H1 (cell line): ENCODE data around the gene RNF182.

Experiments used
- CHD2 ChIP-seq: IDR thresholded peaks from 2 replicates; pipeline ENCODE4 v1.6.1; 2012; ENCODE audit warnings: low read length, improper control_type of control experiment
- NRF1 ChIP-seq: IDR thresholded peaks from 2 replicates; pipeline ENCODE4 v1.6.1; 2011; ENCODE audit warnings: mild to moderate bottlenecking, low read depth, low read length, improper control_type of control experiment
- PHF8 ChIP-seq: fragments of 200-600 bp; sonication (generic); conservative IDR thresholded peaks from 2 replicates; pipeline ENCODE4 v1.7.1; 2012; ENCODE audit warnings: low read depth, mild to moderate bottlenecking, inconsistent platforms, low read length, moderate library complexity
- SIRT6 ChIP-seq: IDR thresholded peaks from one replicate; pipeline ENCODE4 v1.7.1; 2012; ENCODE audit warnings: low read length, inconsistent platforms
- ZNF274 ChIP-seq: IDR thresholded peaks from 2 replicates; pipeline ENCODE4 v1.7.0; 2012; ENCODE audit warnings: low read length, borderline replicate concordance; ENCODE audit errors: extremely low read depth
- TF ChIP-seq, protein P1 (sequence below), 3 experiments: IDR thresholded peaks; 1 replicate in 2 of 3; 2 replicates in 1 of 3; pipeline versions ENCODE4 v1.5.1 to v1.6.1; 2011; ENCODE audit warnings: low read length in 3 of 3, mild to moderate bottlenecking in 3 of 3, inconsistent platforms in 2 of 3, low read depth in 1 of 3, moderate library complexity in 1 of 3; ENCODE audit not compliant: insufficient read depth in 1 of 3; ENCODE audit errors: control extremely low read depth in 1 of 3
- TF ChIP-seq, protein P2 (sequence below): IDR thresholded peaks from 2 replicates; pipeline ENCODE4 v1.6.1; 2011; ENCODE audit warnings: low read depth, mild to moderate bottlenecking, low read length; ENCODE audit not compliant: insufficient read depth

GRCh38 chr6:13916230-13916944, 8.4 kb upstream of the RNF182 start:
- no peak for TF ChIP-seq ZNF274
- TF ChIP-seq, protein P1, sequence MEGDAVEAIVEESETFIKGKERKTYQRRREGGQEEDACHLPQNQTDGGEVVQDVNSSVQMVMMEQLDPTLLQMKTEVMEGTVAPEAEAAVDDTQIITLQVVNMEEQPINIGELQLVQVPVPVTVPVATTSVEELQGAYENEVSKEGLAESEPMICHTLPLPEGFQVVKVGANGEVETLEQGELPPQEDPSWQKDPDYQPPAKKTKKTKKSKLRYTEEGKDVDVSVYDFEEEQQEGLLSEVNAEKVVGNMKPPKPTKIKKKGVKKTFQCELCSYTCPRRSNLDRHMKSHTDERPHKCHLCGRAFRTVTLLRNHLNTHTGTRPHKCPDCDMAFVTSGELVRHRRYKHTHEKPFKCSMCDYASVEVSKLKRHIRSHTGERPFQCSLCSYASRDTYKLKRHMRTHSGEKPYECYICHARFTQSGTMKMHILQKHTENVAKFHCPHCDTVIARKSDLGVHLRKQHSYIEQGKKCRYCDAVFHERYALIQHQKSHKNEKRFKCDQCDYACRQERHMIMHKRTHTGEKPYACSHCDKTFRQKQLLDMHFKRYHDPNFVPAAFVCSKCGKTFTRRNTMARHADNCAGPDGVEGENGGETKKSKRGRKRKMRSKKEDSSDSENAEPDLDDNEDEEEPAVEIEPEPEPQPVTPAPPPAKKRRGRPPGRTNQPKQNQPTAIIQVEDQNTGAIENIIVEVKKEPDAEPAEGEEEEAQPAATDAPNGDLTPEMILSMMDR (IDR thresholded peaks at IDR 0.05; ENCODE audit: control extremely low read depth in 1 of 3, insufficient read depth in 1 of 3, low read depth in 1 of 3, low read length in 3 of 3) = no peak
- no peak for TF ChIP-seq SIRT6
- no peak for TF ChIP-seq CHD2
- TF ChIP-seq PHF8 = no peak
- TF ChIP-seq NRF1 = no peak
- TF ChIP-seq, protein P2, sequence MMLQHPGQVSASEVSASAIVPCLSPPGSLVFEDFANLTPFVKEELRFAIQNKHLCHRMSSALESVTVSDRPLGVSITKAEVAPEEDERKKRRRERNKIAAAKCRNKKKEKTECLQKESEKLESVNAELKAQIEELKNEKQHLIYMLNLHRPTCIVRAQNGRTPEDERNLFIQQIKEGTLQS = no peak
